Peyer's patch (tissue), 4 donors: Measurements from ENCODE around the gene MARCHF10. TPM values are rescaled to one million over a fixed set of nuclear protein-coding genes. Genes with fewer than 3 reads are reported as not detected.

Experiments used
- DNase-seq, 3 donors: peaks; one replicate each; pipeline ENCODE4 v3.0.0-alpha.2; 2017 to 2019
- H3K27ac ChIP-seq, 4 donors: fragments of 200-600 bp; sonication (generic); one replicate each; pipeline ENCODE4 v1.5.1; 2016 to 2019
- H3K27me3 ChIP-seq, 2 donors: fragments of 200-600 bp; sonication (generic); one replicate each; pipeline ENCODE4 v1.5.1; 2019
- H3K36me3 ChIP-seq, 3 donors: fragments of 200-600 bp; sonication (generic); one replicate each; pipeline ENCODE4 v1.5.1; 2016 to 2019
- H3K4me1 ChIP-seq, 4 donors: fragments of 200-600 bp; sonication (generic); one replicate each; pipeline ENCODE4 v1.5.1; 2016 to 2019
- H3K4me3 ChIP-seq, 4 donors: fragments of 200-600 bp; sonication (generic); 1 replicate in 3 of 4; 2 replicates in 1 of 4; pipeline ENCODE4 v1.5.1; 2016 to 2019; ENCODE audit warnings: mild to moderate bottlenecking in 1 of 4
- H3K9me3 ChIP-seq, 4 donors: fragments of 200-600 bp; sonication (generic); one replicate each; pipeline ENCODE4 v1.5.1; 2016 to 2019; ENCODE audit warnings: mild to moderate bottlenecking in 1 of 4
- POLR2A ChIP-seq, 2 donors: fragments of 450-650 bp; IDR thresholded peaks; one replicate each; pipeline ENCODE4 v1.5.1; 2017; ENCODE audit warnings: antibody characterized with exemption in 2 of 2, mild to moderate bottlenecking in 2 of 2, moderate library complexity in 2 of 2
- total RNA-seq, 4 donors: library from RNA; depleted of rRNA; stranded (reverse); fragments of >200 nt; gene quantifications; one replicate each; pipeline ENCODE4 v1.1.0, GENCODE V29; 2016
- TF ChIP-seq, protein P1 (sequence below), 6 experiments: fragments of 450-650 bp in 4 of 6; fragments of 200-600 bp in 2 of 6; sonication (generic) in 1 of 6; IDR thresholded peaks; one replicate each; pipeline ENCODE4 v1.5.1; 2017 to 2019; ENCODE audit warnings: antibody characterized with exemption in 6 of 6, mild to moderate bottlenecking in 3 of 6, moderate library complexity in 1 of 6

Gene MARCHF10
- total RNA-seq, 4 donors from 2014 or later = not detected

DNA sequence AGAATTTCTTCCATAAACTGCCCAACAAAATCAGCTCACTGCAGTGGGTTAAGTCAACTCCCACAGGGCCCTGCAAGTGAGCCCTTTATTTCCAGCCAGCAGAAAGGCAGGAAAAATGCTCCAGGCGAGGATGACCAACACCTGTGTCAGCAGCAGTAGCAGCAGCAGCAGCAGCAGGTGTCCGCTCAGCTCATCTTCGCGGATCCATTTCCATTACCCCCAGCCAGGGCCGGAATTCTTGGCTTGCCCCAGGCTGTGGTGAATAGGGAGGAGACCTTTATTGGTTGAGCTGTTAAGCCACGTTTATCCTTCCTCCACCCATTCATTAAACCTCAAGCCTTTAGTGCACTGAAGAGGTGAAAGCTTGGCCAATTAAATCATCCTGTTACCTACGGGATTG is 46.2 kb downstream of the MARCHF10 start:
- Histone ChIP-seq H3K36me3 (no peaks in the 10 kb centered on the region), H3K27ac (no peak overlapping the region), H3K4me3 (no peak overlapping the region), H3K9me3 (no peaks in the 10 kb centered on the region), H3K4me1 (no peaks in the 10 kb centered on the region), H3K27me3 (no peaks in the 10 kb centered on the region)
- no peak for TF ChIP-seq POLR2A (IDR thresholded peaks at IDR 0.05)
- TF ChIP-seq, protein P1, sequence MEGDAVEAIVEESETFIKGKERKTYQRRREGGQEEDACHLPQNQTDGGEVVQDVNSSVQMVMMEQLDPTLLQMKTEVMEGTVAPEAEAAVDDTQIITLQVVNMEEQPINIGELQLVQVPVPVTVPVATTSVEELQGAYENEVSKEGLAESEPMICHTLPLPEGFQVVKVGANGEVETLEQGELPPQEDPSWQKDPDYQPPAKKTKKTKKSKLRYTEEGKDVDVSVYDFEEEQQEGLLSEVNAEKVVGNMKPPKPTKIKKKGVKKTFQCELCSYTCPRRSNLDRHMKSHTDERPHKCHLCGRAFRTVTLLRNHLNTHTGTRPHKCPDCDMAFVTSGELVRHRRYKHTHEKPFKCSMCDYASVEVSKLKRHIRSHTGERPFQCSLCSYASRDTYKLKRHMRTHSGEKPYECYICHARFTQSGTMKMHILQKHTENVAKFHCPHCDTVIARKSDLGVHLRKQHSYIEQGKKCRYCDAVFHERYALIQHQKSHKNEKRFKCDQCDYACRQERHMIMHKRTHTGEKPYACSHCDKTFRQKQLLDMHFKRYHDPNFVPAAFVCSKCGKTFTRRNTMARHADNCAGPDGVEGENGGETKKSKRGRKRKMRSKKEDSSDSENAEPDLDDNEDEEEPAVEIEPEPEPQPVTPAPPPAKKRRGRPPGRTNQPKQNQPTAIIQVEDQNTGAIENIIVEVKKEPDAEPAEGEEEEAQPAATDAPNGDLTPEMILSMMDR (IDR thresholded peaks at IDR 0.05) = no peak
- DNase-seq = no peak

DNA sequence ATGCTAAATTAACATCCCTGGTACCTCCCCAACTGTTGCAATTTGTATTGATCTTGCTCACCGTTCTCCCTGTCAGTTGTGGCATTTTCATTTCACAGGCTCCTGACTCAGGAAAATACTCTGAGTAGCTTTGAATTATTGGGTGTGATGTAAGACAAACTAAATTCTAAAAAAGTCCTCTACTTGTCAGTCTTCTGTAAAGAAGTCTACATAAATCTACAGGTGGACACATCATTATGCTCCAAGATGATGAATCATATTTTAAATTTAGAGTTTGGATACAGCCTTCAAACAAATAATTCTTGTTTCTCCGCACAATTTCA is 47.2 kb downstream of the MARCHF10 start:
- H3K36me3 ChIP-seq = no peaks in the 10 kb centered on the region
- TF ChIP-seq, protein P1 (IDR thresholded peaks at IDR 0.05) = no peak
- TF ChIP-seq POLR2A (IDR thresholded peaks at IDR 0.05) = no peak
- no peaks in the 10 kb centered on the region for H3K4me1 ChIP-seq
- no peak for DNase-seq
- no peak overlapping the region for H3K27ac ChIP-seq
- no peaks in the 10 kb centered on the region for H3K27me3 ChIP-seq
- H3K4me3 ChIP-seq = no peak overlapping the region
- no peaks in the 10 kb centered on the region for H3K9me3 ChIP-seq

DNA sequence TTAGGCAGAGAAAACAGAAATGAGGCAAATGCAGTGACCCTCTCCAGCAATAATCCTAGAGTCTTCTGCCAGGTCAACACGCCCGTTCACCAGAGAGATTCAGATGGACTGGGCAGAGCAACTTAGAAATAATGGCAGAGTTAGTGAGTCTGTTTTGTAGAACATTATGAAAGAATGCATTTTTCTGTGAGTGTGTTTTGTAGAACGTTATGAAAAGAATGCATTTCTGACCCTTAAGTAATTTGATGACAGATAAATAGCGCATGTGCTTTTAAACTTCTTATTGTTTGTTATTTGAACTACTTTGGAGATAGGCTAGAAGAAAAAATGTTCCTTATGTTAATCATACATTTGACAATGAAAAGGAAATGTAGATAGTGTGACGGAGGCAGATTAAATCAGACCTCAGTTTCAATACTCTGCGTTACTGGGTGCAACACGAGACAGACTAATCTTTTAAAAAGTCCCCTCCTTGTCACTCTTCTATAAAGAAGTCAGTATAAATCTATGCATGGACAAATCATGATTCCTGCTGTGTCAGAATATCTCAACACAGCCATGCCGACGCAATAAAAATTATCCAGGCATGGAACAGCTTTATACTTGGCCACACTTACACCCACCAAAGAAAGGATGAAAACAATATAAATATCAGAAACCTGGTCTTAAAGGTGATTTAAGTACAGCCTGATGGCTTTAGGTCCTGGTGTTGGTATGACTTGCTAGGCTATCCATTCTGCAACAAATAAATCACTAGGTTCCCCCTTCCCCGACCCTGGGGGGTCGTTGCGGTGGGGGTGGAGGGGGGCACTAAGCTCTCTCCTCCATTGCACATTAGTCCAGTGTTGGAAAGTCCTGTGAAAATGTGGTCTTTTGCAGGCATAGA is 47.8 kb downstream of the MARCHF10 start:
- no peaks in the 10 kb centered on the region for H3K4me1 ChIP-seq
- DNase-seq = no peak
- no peak overlapping the region for H3K27ac ChIP-seq
- no peak for TF ChIP-seq POLR2A (IDR thresholded peaks at IDR 0.05)
- TF ChIP-seq, protein P1 (IDR thresholded peaks at IDR 0.05) = no peak
- no peaks in the 10 kb centered on the region for H3K9me3 ChIP-seq
- H3K36me3 ChIP-seq = no peaks in the 10 kb centered on the region
- H3K4me3 ChIP-seq = no peak overlapping the region
- no peaks in the 10 kb centered on the region for H3K27me3 ChIP-seq

DNA sequence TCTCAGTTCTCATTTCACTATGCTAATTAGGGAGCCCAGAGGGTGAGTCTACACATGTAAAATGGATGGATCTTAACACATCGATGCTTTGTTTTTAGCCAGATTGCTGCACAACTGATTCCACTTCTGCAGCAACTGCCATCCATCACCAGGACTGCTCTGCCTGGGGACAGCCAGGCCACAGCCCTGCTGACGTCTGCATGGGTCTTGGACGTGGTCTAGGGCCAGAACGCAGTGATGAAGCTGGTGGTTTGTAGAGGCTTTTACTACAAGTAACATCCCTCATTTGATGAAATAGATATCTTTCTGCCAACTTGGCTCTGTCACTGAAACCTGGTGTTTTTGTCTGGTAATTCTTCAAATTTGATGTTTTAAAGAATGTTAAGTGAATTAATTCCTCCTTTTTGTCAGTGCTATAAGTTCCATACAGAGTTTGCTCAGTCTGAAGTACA is 50.6 kb downstream of the MARCHF10 start:
- TF ChIP-seq POLR2A (IDR thresholded peaks at IDR 0.05) = no peak
- TF ChIP-seq, protein P1 (IDR thresholded peaks at IDR 0.05) = no peak
- H3K36me3 ChIP-seq = no peaks in the 10 kb centered on the region

DNA sequence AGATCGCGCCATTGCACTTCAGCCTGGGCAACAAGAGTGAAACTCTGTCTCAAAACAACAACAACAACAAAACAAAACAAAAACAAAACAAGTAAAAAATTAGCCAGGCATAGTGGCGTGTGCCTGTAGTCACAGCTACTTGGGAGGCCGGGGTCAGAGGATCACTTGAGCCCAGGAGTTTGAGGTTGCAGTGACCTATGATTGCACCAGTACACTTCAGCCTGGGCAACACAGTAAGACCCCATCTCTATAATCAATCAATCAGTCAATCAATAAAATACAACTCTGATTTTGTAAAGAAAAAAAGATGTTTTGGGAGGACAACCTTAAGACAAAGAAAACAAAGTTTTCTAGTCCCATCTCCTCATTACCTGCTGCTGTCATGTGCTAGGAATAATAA is 51.9 kb downstream of the MARCHF10 start:
- no peaks in the 10 kb centered on the region for H3K27me3 ChIP-seq
- H3K4me3 ChIP-seq = no peak overlapping the region
- DNase-seq = no peak
- no peaks in the 10 kb centered on the region for H3K4me1 ChIP-seq
- TF ChIP-seq POLR2A (IDR thresholded peaks at IDR 0.05) = no peak
- TF ChIP-seq, protein P1 (IDR thresholded peaks at IDR 0.05) = no peak
- H3K27ac ChIP-seq = no peak overlapping the region
- H3K36me3 ChIP-seq = no peaks in the 10 kb centered on the region
- no peaks in the 10 kb centered on the region for H3K9me3 ChIP-seq

More for the DNA sequence above, 50.6 kb downstream of the MARCHF10 start:
- H3K4me3 ChIP-seq = no peak overlapping the region
- DNase-seq = no peak
- H3K9me3 ChIP-seq = no peaks in the 10 kb centered on the region
- H3K27me3 ChIP-seq = no peaks in the 10 kb centered on the region
- H3K27ac ChIP-seq = no peak overlapping the region
- no peaks in the 10 kb centered on the region for H3K4me1 ChIP-seq
